Stomach (tissue), 9 donors: ENCODE results near the gene VAMP8. TPM values are rescaled to one million over a fixed set of nuclear protein-coding genes. Genes with fewer than 3 reads are reported as not detected.

Experiments used
- DNase-seq, 2 donors: peaks; one replicate each; pipeline versions ENCODE4 v3.0.0 to v3.0.0-alpha.2; 2013 to 2019
- H3K27ac ChIP-seq, 5 donors: fragments of 200-600 bp in 4 of 5; sonication (generic) in 4 of 5; one replicate each; pipeline ENCODE4 v1.5.1; 2013 to 2019; ENCODE audit warnings: mild to moderate bottlenecking in 1 of 5, moderate library complexity in 1 of 5
- H3K27me3 ChIP-seq, 3 donors: fragments of 200-600 bp; sonication (generic); one replicate each; pipeline ENCODE4 v1.5.1; 2017 to 2019; ENCODE audit warnings: mixed run types in 1 of 3
- H3K36me3 ChIP-seq, 4 donors: fragments of 200-600 bp; sonication (generic); 1 replicate in 3 of 4; 2 replicates in 1 of 4; pipeline ENCODE4 v1.5.1; 2016 to 2019
- H3K4me1 ChIP-seq, 4 donors: fragments of 200-600 bp; sonication (generic); one replicate each; pipeline ENCODE4 v1.5.1; 2016 to 2019
- H3K4me3 ChIP-seq, 4 donors: fragments of 200-600 bp; sonication (generic) in 3 of 4; one replicate each; pipeline ENCODE4 v1.5.1; 2016 to 2019; ENCODE audit warnings: mild to moderate bottlenecking in 1 of 4
- H3K9me3 ChIP-seq, 4 donors: fragments of 200-600 bp; sonication (generic); one replicate each; pipeline ENCODE4 v1.5.1; 2016 to 2019
- CTCF ChIP-seq, 7 experiments: fragments of 450-650 bp in 4 of 7; fragments of 200-600 bp in 3 of 7; sonication (generic) in 3 of 7; IDR thresholded peaks; one replicate each; pipeline ENCODE4 v1.5.1; 2016 to 2019; ENCODE audit warnings: antibody characterized with exemption in 7 of 7, control low read depth in 2 of 7, mild to moderate bottlenecking in 1 of 7
- EP300 ChIP-seq: sonication (generic); formaldehyde crosslinking; IDR thresholded peaks from one replicate; pipeline ENCODE4 v1.6.1; 2017; ENCODE audit warnings: antibody characterized with exemption
- POLR2A ChIP-seq, 4 donors: fragments of 450-650 bp; IDR thresholded peaks; one replicate each; pipeline ENCODE4 v1.6.1; 2016; ENCODE audit warnings: antibody characterized with exemption in 4 of 4, control low read depth in 2 of 4, mild to moderate bottlenecking in 1 of 4, moderate library complexity in 1 of 4
- POLR2AphosphoS5 ChIP-seq, 3 donors: sonication (generic); formaldehyde crosslinking; IDR thresholded peaks; one replicate each; pipeline ENCODE4 v1.6.1; 2016; ENCODE audit warnings: antibody characterized with exemption in 3 of 3
- WGBS, 5 donors: extraction: QIAGEN DNeasy Blood & Tissue Kit in 3 of 5; methylation state at CpG; one replicate each; pipeline versions ENCODE4 v1.1.5 to v1.1.7; 2013 to 2018; 5-methylcytosine and 5-hydroxymethylcytosine counted together
- intact Hi-C: fragments of 100-400 bp; cut with DNase I; formaldehyde crosslinking; loops from one replicate; pipeline ENCODE4 v1.15.1; 2023; ENCODE audit warnings: low total_unique reads
- polyA plus RNA-seq, 3 donors: library from polyadenylated mRNA; stranded (reverse); fragments of 200-250 nt; gene quantifications; one replicate each; pipeline ENCODE4 v1.2.3, GENCODE V29; 2013
- total RNA-seq, 5 donors: library from RNA; depleted of rRNA; stranded (reverse); fragments of >200 nt; gene quantifications; one replicate each; pipeline versions ENCODE4 v1.1.0 to v1.2.3, GENCODE V29; 2014 to 2016
- donor health status: healthy with polysubstance abuse.
- donor health status: Bipolar disorder and iron deficiency.
- donor health status: healthy.

The VAMP8 gene
- total and polyA plus RNA-seq, 8 donors: 2.2 to 568 (median 191) TPM; not detected in 1

GRCh38 chr2:85537600-85538506 lies 39.5 kb upstream of the VAMP8 start:
- no peaks in the 10 kb centered on the region for H3K27me3 ChIP-seq
- TF ChIP-seq POLR2A (IDR thresholded peaks at IDR 0.05) (no peak), POLR2AphosphoS5 (IDR thresholded peaks at IDR 0.05) (peak in 2 of 3 donors; percentile 26 to 30), CTCF (IDR thresholded peaks at IDR 0.05) (peak in 1 of 7 experiments; percentile 7), EP300 (no peak)
- intact Hi-C loops: no loop called here
- 1 to 3% (median 1%) methylated on average over 29 to 35 of the region's 35 CpGs for WGBS, 5 donors
- peak overlapping the region; percentile 95 to 100 (median 99) for H3K27ac ChIP-seq
- peaks cover 15 to 25% (median 22%) of the 10 kb centered on the region in 4 donors for H3K36me3 ChIP-seq
- DNase-seq: peak; percentile 57 to 83
- peaks cover 28 to 51% (median 42%) of the 10 kb centered on the region in 4 donors for H3K4me1 ChIP-seq
- H3K9me3 ChIP-seq: no peaks in the 10 kb centered on the region
- H3K4me3 ChIP-seq: peak overlapping the region; percentile 81 to 94 (median 90)

GRCh38 chr2:85538507-85539360 lies 38.7 kb upstream of the VAMP8 start, which contains the start of gene MAT2A:
Gene MAT2A (plus strand): TSS chr2:85539168. CDS start chr2:85539288, 120 bp downstream.
- Histone ChIP-seq H3K27me3 (no peaks in the 10 kb centered on the region), H3K27ac (peak within 1 kb of the TSS; percentile 95 to 100 (median 99)), H3K4me3 (peak within 1 kb of the TSS; percentile 81 to 94 (median 90)), H3K4me1 (peaks cover 31 to 60% (median 50%) of the 10 kb centered on the region in 4 donors), H3K9me3 (no peaks in the 10 kb centered on the region), H3K36me3 (peaks cover 24 to 34% (median 31%) of the 10 kb centered on the region in 4 donors)
- WGBS, 5 donors: 0% methylated on average over 13 to 92 of the region's 92 CpGs
- peak; percentile 81 to 100 (median 100) for TF ChIP-seq POLR2AphosphoS5 (IDR thresholded peaks at IDR 0.05)
- no peak for TF ChIP-seq EP300
- peak in 5 of 7 experiments; percentile 74 to 87 (median 75) for TF ChIP-seq CTCF (IDR thresholded peaks at IDR 0.05)
- peak in 2 of 4 donors; percentile 82 to 97 for TF ChIP-seq POLR2A (IDR thresholded peaks at IDR 0.05)
- intact Hi-C loops: no loop called here
- peak; percentile 91 to 98 for DNase-seq

- no peaks in the 10 kb centered on the region for H3K27me3 ChIP-seq
- peaks cover 38 to 68% (median 58%) of the 10 kb centered on the region in 4 donors for H3K4me1 ChIP-seq
- H3K27ac ChIP-seq: peak overlapping the region; percentile 95 to 100 (median 99)
- H3K36me3 ChIP-seq: peaks cover 30 to 42% (median 39%) of the 10 kb centered on the region in 4 donors
- H3K4me3 ChIP-seq: peak overlapping the region; percentile 81 to 94 (median 90)
- WGBS, 5 donors: 0 to 1% (median 0%) methylated on average over 38 to 67 of the region's 67 CpGs
- no peaks in the 10 kb centered on the region for H3K9me3 ChIP-seq
- DNase-seq: peak; percentile 64 to 92
- intact Hi-C loops: no loop called here
- TF ChIP-seq POLR2AphosphoS5 (IDR thresholded peaks at IDR 0.05) (peak; percentile 42 to 81 (median 63)), EP300 (peak; percentile 14), POLR2A (IDR thresholded peaks at IDR 0.05) (no peak)
Observed at GRCh38 chr2:85539361-85540132, 37.8 kb upstream of the VAMP8 start.

- Histone ChIP-seq H3K9me3 (no peaks in the 10 kb centered on the region), H3K27ac (peak overlapping the region; percentile 95 to 100 (median 99)), H3K36me3 (peaks cover 34 to 49% (median 45%) of the 10 kb centered on the region in 4 donors), H3K27me3 (no peaks in the 10 kb centered on the region), H3K4me3 (peak overlapping the region; percentile 81 to 94 (median 90)), H3K4me1 (peaks cover 40 to 73% (median 59%) of the 10 kb centered on the region in 4 donors)
- TF ChIP-seq EP300 (no peak), CTCF (IDR thresholded peaks at IDR 0.05) (no peak), POLR2A (IDR thresholded peaks at IDR 0.05) (no peak), POLR2AphosphoS5 (IDR thresholded peaks at IDR 0.05) (no peak)
- 2 to 6% (median 4%) methylated on average over 11 of the region's 11 CpGs for WGBS, 5 donors
- intact Hi-C loops: no loop called here
- DNase-seq: no peak
Observed at GRCh38 chr2:85540133-85540648, 37.2 kb upstream of the VAMP8 start.
